DMS153 treated with DMSO at 0.1 percent for 48 hours (cell line): Measurements from ENCODE around the gene SEC14L3.
"Not testable (repeated sequence)": the region's sequence is repeated elsewhere in the genome, so short reads cannot be mapped to it uniquely, and the experiment has no call there.

ENCODE experiments used
- DNase-seq: peaks from one replicate; lab custom pipeline; 2025; ENCODE audit not compliant: unreplicated experiment; lab: John Stamatoyannopoulos, UW

SEC14L3 gene

GRCh38 chr22:30486661-30487115 is 14.9 kb upstream of the SEC14L3 start:
- DNase-seq = no peak

GRCh38 chr22:30486118-30486517 is 14.3 kb upstream of the SEC14L3 start:
- DNase-seq = no peak

GRCh38 chr22:30485362-30485988 is 13.7 kb upstream of the SEC14L3 start:
- DNase-seq = no peak

DNA sequence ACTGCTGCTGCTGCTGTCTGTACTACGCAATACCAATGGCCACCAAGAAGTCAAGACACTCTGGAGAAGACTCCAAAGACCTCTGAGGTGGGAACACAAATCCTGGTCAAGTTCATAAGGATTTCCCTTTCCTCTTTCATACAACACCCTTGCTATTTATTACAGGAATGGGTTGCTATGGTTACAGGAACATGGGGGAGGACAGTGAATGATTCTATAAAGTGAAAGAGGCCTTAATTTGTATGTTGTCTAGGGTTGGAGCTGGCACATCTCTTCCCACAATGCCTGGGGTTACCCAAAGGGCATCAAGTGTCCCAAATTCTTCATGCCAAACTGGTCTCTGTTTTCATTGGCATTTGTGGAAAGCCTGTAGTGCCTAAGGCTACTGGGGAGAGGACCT is 11.4 kb upstream of the SEC14L3 start:
- DNase-seq = no peak

DNA sequence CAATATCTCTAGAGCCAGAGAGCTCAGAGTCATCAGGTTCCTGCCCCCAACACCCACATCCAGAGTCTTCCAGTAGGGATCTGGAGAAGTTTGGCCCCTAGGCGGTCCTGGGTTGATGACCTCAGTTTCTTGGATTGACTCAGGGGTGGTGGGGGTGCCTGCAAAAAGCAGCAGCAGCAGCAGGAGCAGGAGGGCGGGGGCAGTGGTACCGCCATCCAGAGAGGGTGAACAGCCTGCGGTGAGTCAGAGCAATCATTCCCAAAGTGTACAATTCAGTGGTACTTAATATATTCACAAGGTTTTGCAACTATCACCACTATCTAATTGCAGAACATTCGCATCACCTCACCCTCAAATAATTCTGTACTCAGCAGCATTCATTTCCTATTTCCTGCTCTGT is 9.9 kb upstream of the SEC14L3 start:
- DNase-seq = no peak

DNA sequence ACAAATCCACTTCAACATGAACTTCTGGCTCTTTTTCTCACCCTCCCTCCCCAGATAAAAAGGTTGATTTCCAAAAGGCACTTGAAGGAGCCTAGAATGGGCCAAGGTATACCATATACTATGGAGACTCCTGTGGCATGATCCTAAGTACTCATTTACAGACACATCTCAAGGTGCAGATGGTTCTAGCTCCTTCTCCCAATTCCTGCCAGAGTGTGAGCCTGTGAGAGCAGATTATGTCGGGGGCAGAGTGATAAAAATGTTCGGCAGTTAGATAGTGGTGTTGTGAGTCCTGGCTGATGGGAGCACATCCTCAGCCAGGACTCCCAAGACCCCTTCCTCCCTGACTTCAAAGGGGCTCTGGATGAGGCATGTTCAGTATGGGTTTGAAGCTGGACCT is 8.2 kb upstream of the SEC14L3 start:
- no peak for DNase-seq

DNA sequence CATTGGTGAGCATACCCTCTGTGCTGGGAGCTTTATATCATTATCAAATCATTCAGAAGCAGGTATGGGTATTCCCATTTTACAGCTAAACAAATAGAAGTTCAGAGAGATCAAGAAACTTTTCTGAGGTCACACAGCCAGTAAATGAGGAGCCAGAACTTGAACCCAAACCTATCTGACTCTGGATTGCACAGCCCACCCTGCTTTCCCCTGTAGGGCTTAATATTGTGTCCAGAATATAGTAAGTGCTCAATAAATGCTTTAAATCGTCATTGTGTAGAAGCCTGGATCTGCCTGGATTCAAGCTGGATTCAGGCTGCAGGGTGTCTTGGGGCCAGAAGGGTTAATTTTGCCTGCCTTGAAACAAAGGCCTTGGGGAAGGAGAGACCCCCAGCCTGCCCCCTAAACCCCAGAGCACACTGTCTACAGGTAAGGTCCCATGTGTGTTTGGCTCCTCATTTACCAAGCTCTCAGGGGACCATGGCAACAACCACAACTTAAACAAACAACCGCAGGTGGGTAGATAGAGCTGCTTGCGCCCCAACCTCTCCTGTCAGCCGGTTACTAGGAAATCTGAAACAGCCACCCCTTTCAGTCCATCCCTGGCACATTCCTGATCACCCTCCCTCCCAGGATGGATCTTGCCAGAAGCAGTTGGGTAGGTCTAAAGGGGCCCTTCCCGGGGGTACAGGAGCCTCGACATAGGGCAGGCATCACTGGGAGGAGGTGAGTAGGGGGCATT is 3.0 kb upstream of the SEC14L3 start:
- peak; percentile 70 for DNase-seq

- DNase-seq = no peak
Measured at GRCh38 chr22:30474121-30474520, 2.3 kb upstream of the SEC14L3 start.

GRCh38 chr22:30472994-30473720 is 1.3 kb upstream of the SEC14L3 start:
- DNase-seq = no peak

- no peak for DNase-seq
Measured at GRCh38 chr22:30470655-30471054, 1.2 kb downstream of the SEC14L3 start.

GRCh38 chr22:30469165-30469564 is 2.7 kb downstream of the SEC14L3 start:
- DNase-seq = no peak

- DNase-seq = not testable (repeated sequence)
Measured at GRCh38 chr22:30460555-30460954, 11.3 kb downstream of the SEC14L3 start.

DNA sequence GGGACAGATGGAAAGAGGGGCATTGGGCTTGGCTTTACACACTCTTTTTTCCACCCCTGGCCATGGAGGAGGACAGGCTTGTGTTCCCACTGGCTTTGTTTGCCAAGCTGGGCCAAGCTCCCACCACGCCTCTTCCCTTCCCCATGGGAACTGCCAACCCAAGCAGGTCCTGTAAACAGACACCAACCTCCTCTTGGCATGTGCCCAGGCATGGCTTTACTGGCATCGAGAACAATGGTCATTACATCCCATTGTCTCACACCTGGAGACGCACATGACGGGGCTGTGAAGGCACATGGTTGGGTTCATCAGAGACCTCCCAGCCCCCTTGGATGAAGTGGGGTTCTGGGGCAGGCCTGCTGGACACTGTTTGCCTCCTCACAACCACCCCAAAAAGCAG is 11.7 kb downstream of the SEC14L3 start:
- DNase-seq = peak; percentile 92

- DNase-seq = no peak
Measured at GRCh38 chr22:30459181-30460052, 12.4 kb downstream of the SEC14L3 start.

DNA sequence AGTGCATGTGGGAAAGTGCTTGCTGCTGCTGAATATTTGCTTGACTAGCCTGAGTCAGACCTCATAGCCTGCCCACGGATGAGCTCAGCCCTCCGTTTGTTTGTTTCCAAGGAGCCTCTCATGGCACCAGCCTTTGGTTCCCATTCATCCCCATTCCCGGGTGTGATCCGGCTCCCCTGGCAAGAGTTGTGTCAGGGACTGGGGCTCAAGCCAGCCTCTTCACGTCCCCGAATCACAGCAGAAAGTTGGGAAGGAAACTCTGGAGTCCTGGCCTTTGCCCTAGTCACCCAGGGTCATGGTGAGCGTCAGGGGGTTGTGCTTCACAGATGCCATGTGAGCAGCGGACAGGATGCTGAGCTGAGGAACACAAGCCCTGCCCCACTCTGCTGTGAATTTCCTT is 13.8 kb downstream of the SEC14L3 start:
- no peak for DNase-seq

GRCh38 chr22:30455075-30455840 is 16.6 kb downstream of the SEC14L3 start:
- DNase-seq = no peak

DNA sequence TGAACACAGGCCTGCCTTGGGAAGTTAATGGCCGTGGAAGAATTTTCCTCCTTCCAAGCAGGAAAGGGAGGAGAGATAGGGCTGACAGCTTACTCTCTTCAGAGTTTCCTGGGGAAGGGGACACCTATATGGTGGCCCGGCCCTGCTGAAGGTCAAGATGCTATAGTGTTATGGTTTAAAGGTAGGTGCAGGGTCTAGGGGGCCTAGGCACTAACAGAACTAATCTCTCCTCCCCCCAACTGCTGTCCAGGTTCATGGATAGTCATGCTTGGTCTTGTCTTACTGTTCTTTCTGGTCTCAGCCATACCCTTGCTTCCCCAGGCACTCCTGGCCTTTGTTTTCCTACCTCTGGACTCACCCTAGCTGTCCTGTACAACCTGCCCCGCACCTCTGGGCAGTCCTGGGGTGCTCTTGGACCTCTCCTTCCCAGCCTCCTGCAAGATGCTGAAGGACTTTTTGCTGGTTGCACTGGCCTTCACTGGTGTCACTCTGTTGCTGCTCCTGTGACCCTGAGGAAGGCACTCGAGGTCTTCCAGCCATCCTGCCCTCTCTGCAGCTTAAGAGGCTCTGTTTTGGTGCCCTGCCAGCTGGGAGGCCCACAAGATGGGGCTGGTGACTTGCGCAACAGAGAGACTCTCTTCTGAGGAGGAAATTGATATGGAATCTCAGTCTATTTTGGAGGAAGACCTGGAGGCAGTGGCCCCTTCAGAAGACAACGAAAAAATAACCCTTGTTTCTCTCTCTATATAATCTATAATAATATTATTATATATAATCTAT is 17.9 kb downstream of the SEC14L3 start:
- no peak for DNase-seq

- DNase-seq = no peak
Measured at GRCh38 chr22:30452861-30453260, 19.0 kb downstream of the SEC14L3 start.

DNA sequence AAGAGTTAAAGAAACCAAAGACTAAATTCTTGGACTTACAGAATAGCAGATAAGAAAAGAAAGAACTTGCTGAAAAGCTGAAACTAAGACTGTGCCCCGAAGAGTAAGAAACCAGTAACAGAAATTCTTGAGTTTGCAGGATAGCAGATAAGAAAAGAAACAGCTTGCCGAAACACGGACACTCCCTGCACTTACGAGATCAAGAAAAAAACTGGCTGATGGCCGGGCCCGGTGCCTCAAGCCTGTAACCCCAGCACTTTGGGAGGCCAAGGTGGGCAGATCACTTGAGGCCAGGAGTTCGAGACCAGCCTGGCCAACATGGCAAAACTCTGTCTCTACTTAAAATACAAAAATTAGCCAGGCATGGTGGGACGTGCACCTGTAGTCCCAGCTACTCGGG is 20.3 kb downstream of the SEC14L3 start:
- DNase-seq = not testable (repeated sequence)

DNA sequence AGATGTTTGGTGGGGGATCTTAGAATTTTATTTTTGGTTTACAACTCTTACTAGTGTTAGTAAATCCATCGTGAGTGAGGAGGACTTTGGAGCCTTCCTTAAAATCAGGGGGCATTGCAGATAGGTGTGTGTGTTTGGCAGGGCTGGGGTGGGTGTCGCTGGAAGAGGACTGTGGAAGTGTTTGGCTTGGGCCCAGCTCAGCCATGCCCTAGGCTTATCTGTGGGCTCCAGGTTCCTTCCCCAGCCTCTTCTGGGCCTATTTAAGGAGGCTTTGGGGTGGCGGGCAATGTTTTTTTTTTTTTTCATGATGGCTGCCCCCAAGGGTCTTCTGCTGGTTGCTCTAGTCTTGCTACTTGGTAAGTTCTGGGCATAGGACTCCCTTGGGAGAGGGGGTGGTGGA is 24.2 kb downstream of the SEC14L3 start:
- DNase-seq = no peak
